ENCODE measurements around the gene ACTG2. TPM values are rescaled to one million over a fixed set of nuclear protein-coding genes. Genes with fewer than 3 reads are reported as not detected.

ACTG2 gene
- total and polyA plus RNA-seq, 3 experiments from 2014 or later: not detected

- POLR2A ChIA-PET: no interaction called here
- H3K9me3 Mint-ChIP-seq: peaks cover 0 to 3% (median 0%) of the 10 kb centered on the region in 5 donors
Observed at GRCh38 chr2:73964223-73964622, 71.4 kb downstream of the ACTG2 start.

DNA sequence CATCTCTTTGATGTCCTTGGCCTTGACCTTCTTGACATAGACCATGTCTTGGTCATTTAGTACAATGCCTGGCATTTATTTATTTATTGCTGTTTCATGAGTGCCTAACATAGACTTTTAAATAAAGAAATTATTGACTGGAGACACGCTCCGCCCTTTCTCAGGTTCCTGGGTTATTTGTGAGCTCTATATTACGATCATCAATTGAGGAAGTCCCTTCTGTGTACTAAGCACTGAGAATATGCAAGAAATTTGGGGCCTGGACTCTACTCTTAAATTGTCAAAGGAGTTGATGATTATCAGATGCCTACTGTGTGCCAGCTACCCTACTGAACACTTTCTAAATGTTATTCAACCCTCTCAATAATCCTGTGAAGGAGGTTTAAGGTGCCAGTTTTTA is 72.2 kb downstream of the ACTG2 start:
- H3K4me3 Mint-ChIP-seq: no peak overlapping the region
- peak overlapping the region in 2 of 8 donors; percentile 52 to 64 for H3K27ac Mint-ChIP-seq
- POLR2A ChIA-PET: no interaction called here
- Histone ChIP-seq H3K27me3 (ENCODE audit: insufficient read depth, low read length, poor library complexity, severe bottlenecking) (no peaks in the 10 kb centered on the region), H3K9me3 (ENCODE audit: low read length) (no peaks in the 10 kb centered on the region), H3K4me1 (ENCODE audit: insufficient read depth, low read length) (peaks cover 13% of the 10 kb centered on the region), H3K27ac (ENCODE audit: low read depth, low read length) (no peak overlapping the region), H3K36me3 (ENCODE audit: insufficient read depth, low read length) (no peaks in the 10 kb centered on the region), H3K4me3 (ENCODE audit: low read length) (no peak overlapping the region)
- H3K36me3 Mint-ChIP-seq: peaks cover 2 to 5% (median 4%) of the 10 kb centered on the region in 3 donors
- CTCF ChIA-PET: interaction anchor here (2.2 kb wide), 1 partner anchor 22 kb away, joined by 5 read pairs; no protein-coding TSS in a partner anchor
- peaks cover 0 to 3% (median 0%) of the 10 kb centered on the region in 5 donors for H3K9me3 Mint-ChIP-seq
- peaks cover 24 to 40% (median 35%) of the 10 kb centered on the region in 3 donors for H3K4me1 Mint-ChIP-seq
- no peaks in the 10 kb centered on the region for H3K27me3 Mint-ChIP-seq
- no peak for DNase-seq

More at GRCh38 chr2:73964223-73964622, 71.4 kb downstream of the ACTG2 start:
- Histone ChIP-seq H3K36me3 (ENCODE audit: insufficient read depth, low read length) (peaks cover 6% of the 10 kb centered on the region), H3K4me3 (ENCODE audit: low read length) (no peak overlapping the region), H3K4me1 (ENCODE audit: insufficient read depth, low read length) (peaks cover 5% of the 10 kb centered on the region), H3K9me3 (ENCODE audit: low read length) (no peaks in the 10 kb centered on the region), H3K27ac (ENCODE audit: low read depth, low read length) (no peak overlapping the region), H3K27me3 (ENCODE audit: insufficient read depth, low read length, poor library complexity, severe bottlenecking) (no peaks in the 10 kb centered on the region)
- DNase-seq: no peak
- H3K36me3 Mint-ChIP-seq: peaks cover 4 to 12% (median 9%) of the 10 kb centered on the region in 3 donors
- no peaks in the 10 kb centered on the region for H3K27me3 Mint-ChIP-seq
- H3K27ac Mint-ChIP-seq: peak overlapping the region in 7 of 8 donors; percentile 3 to 67 (median 51)
- CTCF ChIA-PET: interaction anchor here (2.2 kb wide), 1 partner anchor 23 kb away, joined by 5 read pairs; no protein-coding TSS in a partner anchor
- H3K4me1 Mint-ChIP-seq: peaks cover 21 to 33% (median 30%) of the 10 kb centered on the region in 3 donors
- peak overlapping the region in 3 of 7 donors; percentile 0 to 40 (median 3) for H3K4me3 Mint-ChIP-seq

GRCh38 chr2:73968357-73968937 is 75.6 kb downstream of the ACTG2 start:
- ChIA-PET POLR2A (interaction anchor here (1.0 kb wide), 1 partner anchor 35 kb away, joined by 7 read pairs; no protein-coding TSS in a partner anchor), CTCF (interaction anchor here (1.1 to 4.0 kb wide), 2 partner anchors 11 to 19 kb away, joined by 3 to 16 read pairs; no protein-coding TSS in a partner anchor)
- Histone ChIP-seq H3K36me3 (ENCODE audit: insufficient read depth, low read length) (no peaks in the 10 kb centered on the region), H3K9me3 (ENCODE audit: low read length) (no peaks in the 10 kb centered on the region), H3K27me3 (ENCODE audit: insufficient read depth, low read length, poor library complexity, severe bottlenecking) (no peaks in the 10 kb centered on the region), H3K4me3 (ENCODE audit: low read length) (no peak overlapping the region), H3K4me1 (ENCODE audit: insufficient read depth, low read length) (peaks cover 41% of the 10 kb centered on the region), H3K27ac (ENCODE audit: low read depth, low read length) (no peak overlapping the region)
- Mint-ChIP-seq H3K27me3 (no peaks in the 10 kb centered on the region), H3K4me1 (peaks cover 42 to 65% (median 59%) of the 10 kb centered on the region in 3 donors), H3K36me3 (no peaks in the 10 kb centered on the region), H3K27ac (peak overlapping the region in 2 of 8 donors; percentile 26 to 88), H3K4me3 (no peak overlapping the region), H3K9me3 (no peaks in the 10 kb centered on the region)
- DNase-seq: no peak

DNA sequence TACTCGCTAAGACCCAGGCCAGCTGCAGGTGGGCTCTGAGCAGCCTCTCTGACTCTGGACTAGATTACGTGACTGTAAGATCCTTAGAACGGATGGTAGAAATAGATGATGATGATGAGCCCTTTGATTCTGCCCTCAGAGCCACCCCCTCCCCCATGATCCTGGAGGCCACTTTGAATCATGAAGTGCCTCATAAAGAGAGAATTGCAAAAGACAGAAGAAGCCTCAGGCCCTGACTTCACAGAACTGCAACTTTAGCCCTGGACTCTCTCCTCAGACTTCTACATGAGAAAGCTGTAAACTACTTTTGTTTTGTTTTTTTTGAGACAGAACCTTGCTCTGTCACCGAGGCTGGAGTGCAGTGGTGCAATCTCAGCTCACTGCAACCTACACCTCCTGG is 76.5 kb downstream of the ACTG2 start:
- Mint-ChIP-seq H3K27ac (peak overlapping the region in 7 of 8 donors; percentile 6 to 97 (median 68)), H3K36me3 (no peaks in the 10 kb centered on the region), H3K4me3 (no peak overlapping the region), H3K4me1 (peaks cover 33 to 55% (median 50%) of the 10 kb centered on the region in 3 donors), H3K27me3 (no peaks in the 10 kb centered on the region), H3K9me3 (no peaks in the 10 kb centered on the region)
- POLR2A ChIA-PET: interaction anchor here (1.1 kb wide), 1 partner anchor 42 kb away, joined by 3 read pairs; no protein-coding TSS in a partner anchor
- no peak for DNase-seq
- H3K4me3 ChIP-seq (ENCODE audit: low read length): no peak overlapping the region
- H3K36me3 ChIP-seq (ENCODE audit: insufficient read depth, low read length): no peaks in the 10 kb centered on the region
- no peaks in the 10 kb centered on the region for H3K27me3 ChIP-seq (ENCODE audit: insufficient read depth, low read length, poor library complexity, severe bottlenecking)
- peaks cover 41% of the 10 kb centered on the region for H3K4me1 ChIP-seq (ENCODE audit: insufficient read depth, low read length)
- H3K27ac ChIP-seq (ENCODE audit: low read depth, low read length): no peak overlapping the region
- CTCF ChIA-PET: interaction anchor here (4.0 kb wide), 1 partner anchor 18 kb away, joined by 16 read pairs; no protein-coding TSS in a partner anchor
- no peaks in the 10 kb centered on the region for H3K9me3 ChIP-seq (ENCODE audit: low read length)

Other genes with a start within 250 kb of the ACTG2 start
- 10 to 100 TPM; 38.4 to 38.6 TPM for gene TPRKB, start 155.7 kb upstream of the ACTG2 start, total RNA-seq
- gene TPRKB, start 155.7 kb upstream of the ACTG2 start, polyA plus RNA-seq: 69.0 TPM
- gene DUSP11, start 112.9 kb upstream of the ACTG2 start, total RNA-seq: 10 to 100 TPM; 33.1 to 34.4 TPM
- gene DUSP11, start 112.9 kb upstream of the ACTG2 start, polyA plus RNA-seq: 41.0 TPM
- not detected for gene C2orf78, start 108.8 kb upstream of the ACTG2 start, total RNA-seq
- not detected for gene C2orf78, start 108.8 kb upstream of the ACTG2 start, polyA plus RNA-seq
- 10 to 100 TPM; 71.7 to 71.9 TPM for gene STAMBP, start 64.0 kb upstream of the ACTG2 start, total RNA-seq
- 47.8 TPM for gene STAMBP, start 64.0 kb upstream of the ACTG2 start, polyA plus RNA-seq
- 10 to 100 TPM; 96.6 to 98.8 TPM for gene DGUOK, start 33.9 kb downstream of the ACTG2 start, total RNA-seq
- 188 TPM for gene DGUOK, start 33.9 kb downstream of the ACTG2 start, polyA plus RNA-seq
- gene TET3, start 91.9 kb downstream of the ACTG2 start, total RNA-seq: 10 to 100 TPM; 19.9 to 20.5 TPM
- gene TET3, start 91.9 kb downstream of the ACTG2 start, polyA plus RNA-seq: 0.78 TPM

All from CD8-positive, alpha-beta memory T cell (primary cell).